Stimulated activated naive CD4-positive, alpha-beta T cell (primary cell): ENCODE data around the gene LY6G5B.

Experiments used
- DNase-seq, 6 experiments: peaks; one replicate each; lab custom pipeline; 2025; lab: John Stamatoyannopoulos, UW

Gene LY6G5B, protein sequence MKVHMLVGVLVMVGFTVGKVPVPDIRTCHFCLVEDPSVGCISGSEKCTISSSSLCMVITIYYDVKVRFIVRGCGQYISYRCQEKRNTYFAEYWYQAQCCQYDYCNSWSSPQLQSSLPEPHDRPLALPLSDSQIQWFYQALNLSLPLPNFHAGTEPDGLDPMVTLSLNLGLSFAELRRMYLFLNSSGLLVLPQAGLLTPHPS

DNA sequence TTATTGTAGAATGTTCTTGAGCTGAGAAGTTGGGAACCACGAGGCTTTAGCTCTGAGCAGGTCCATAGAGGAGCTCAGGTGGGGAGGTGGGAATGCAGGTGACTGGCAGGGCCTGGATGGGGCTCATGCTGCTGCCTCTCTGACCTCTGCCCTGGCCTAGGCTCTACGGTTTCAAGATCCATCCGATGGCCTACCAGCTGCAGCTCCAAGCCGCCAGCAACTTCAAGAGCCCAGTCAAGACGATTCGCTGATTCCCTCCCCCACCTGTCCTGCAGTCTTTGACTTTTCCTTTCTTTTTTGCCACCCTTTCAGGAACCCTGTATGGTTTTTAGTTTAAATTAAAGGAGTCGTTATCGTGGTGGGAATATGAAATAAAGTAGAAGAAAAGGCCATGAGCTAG, at the start of gene LY6G5B:
LY6G5B (plus strand) TSS at position 301 of the 400 bp plus-strand sequence. CDS start 975 bp downstream, outside the sequence.
- no peak for DNase-seq

DNA sequence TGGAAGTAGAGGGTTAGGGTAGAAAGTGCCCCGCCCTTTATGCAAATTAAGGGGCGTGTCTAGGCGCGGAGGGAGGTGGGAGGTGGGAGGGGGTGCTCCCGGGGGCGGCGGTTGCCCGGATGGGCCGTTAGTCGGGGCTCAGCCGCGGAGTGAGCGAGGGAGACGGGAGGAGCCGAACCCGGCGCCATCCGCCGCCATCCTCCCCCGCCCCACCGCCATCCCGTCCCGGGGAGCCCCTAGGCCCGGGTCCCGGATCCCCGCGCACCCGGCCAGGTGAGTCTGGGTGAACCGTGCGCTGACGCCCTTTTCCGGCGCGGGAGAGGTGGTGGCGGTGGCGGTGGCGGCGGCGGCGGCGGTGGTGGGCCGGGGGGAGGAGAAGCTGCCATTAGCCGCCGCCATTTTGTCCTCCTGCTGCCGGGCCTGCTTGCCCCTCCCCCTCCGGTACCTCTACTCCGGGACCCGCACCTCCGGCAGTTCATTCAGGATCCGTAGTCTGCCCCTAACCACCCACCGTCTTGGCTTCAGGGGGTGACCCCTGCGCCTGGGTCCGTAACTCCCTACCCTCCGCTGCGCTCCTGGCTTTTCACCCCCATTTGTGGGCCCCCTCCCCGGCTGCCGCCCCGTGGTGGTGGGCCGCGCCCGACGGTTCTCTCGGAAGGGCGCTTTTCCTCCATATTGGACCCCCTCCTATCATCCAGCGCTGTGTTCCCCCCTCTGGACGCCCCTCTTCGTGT, 49.0 kb upstream of the LY6G5B start, which contains the start of gene PRRC2A:
PRRC2A (plus strand) TSS at position 130 of the 734 bp plus-strand sequence. CDS start 2,075 bp downstream, outside the sequence.
- peak in 3 of 6 experiments; percentile 79 to 99 (median 97) for DNase-seq

DNA sequence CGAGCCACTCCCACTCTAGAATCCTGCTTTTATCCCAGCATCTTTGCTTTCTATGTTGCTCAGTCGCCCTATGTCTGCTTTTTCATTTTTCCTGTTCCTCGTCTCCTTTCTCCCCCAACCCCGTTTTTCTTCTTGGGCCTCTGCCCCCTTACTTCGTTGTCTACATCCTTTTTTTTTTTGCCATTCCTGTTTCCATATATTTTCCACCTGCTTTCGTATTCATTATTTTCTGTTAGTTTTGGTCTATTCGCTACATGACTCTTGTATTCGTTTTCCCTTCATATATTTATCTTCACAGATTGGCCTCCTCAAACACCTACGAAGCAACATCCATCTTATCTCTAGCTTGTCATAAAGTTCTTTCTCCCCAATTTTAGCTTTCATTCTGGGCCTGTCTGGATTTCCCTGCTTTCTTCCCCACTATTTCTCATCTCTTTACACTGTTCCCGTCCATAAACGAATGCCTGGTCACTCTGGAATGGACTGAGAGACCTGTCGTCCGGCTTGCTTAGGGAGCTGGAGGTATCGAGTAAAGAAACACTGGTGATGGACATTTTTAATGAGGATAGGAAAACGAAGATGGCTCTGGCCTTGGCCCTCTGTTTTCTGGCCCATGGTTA, 48.3 kb upstream of the LY6G5B start:
- peak in 1 of 6 experiments; percentile 29 for DNase-seq

DNA sequence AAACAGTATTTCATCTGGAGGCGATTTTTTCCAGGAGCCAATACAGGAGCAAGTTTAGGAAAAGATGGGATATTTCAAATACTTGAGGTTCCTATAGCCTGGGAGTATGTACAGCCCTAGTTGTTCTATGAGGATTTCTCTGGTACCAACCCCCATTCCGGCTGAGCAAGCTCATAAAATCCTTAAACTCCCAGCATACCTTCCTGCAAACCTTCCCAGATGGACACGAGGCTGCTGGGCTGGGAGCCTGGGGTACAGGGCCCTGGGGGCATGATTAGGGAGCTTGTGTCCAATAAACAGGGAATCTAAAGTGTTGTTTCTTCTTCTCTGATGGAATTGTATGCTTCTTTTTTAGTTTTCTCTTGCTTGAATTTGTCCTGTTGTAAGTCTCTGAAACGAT, 47.8 kb upstream of the LY6G5B start:
- DNase-seq, result no peak

DNA sequence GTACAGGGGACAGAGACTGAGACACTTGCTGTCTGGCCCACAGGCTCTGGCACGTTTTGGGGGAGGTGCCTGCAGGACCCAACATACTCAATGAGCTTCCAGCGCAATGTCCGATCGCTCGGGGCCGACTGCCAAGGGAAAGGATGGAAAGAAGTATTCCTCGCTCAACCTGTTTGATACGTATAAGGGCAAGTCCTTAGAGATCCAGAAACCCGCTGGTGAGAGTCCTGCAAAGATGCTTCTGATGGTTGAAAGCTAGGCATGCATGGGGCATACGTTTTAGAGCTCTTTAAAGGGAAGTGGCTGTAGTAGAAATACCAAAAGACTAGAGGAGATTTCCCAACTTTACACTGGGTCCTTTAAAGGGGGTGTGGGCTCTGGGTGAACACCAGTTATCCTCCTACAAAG, 47.1 kb upstream of the LY6G5B start:
- DNase-seq, result no peak

DNA sequence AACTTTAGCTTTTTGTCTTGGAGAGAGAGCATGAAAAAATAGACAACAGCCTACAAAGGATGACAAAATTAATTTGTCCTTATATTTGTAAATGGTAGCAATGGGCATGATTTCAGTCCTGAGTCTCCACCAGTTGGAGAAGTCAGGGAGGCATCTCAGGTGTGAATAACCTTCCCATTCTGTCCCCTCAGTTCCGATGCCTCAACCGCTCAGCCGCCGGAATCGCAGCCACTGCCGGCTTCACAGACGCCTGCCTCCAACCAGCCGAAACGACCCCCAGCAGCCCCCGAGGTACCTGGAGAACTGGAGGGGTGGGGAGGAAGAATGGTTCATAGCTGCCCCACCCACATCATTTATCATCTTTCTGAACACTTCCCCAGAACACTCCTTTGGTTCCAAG, 45.7 kb upstream of the LY6G5B start:
- no peak for DNase-seq

DNA sequence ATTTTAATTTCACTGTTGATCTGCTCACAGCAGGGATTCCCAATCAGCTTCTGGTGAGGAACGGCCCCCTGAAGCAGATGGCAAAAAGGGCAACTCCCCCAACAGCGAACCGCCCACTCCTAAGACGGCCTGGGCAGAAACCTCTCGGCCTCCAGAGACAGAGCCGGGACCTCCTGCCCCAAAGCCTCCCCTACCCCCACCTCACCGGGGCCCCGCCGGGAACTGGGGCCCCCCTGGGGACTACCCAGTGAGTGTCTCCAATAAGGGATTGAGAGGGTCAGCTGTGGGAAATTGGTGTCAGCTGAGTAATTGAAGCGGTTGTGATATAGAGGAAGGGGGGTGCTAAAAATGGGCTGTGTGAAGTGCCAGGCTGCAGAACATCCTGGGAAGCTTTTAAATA, 42.8 kb upstream of the LY6G5B start:
- no peak for DNase-seq

DNA sequence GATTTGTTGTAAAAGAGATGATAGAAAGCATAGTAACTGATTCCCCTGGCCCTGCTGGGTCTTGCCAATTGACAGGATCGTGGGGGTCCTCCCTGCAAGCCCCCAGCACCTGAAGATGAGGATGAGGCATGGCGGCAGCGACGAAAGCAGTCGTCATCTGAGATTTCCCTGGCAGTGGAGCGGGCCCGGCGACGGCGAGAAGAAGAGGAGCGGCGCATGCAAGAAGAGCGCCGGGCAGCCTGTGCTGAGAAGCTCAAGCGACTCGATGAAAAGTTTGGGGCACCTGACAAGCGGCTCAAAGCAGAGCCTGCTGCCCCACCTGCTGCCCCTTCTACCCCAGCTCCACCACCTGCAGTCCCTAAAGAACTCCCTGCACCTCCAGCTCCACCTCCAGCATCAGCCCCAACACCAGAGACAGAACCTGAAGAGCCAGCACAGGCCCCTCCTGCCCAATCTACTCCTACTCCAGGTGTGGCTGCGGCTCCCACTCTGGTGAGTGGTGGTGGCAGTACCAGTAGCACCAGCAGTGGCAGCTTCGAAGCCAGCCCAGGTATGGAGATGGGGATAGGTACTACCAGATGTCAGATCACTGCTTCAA, 42.0 kb upstream of the LY6G5B start:
- DNase-seq, result no peak

DNA sequence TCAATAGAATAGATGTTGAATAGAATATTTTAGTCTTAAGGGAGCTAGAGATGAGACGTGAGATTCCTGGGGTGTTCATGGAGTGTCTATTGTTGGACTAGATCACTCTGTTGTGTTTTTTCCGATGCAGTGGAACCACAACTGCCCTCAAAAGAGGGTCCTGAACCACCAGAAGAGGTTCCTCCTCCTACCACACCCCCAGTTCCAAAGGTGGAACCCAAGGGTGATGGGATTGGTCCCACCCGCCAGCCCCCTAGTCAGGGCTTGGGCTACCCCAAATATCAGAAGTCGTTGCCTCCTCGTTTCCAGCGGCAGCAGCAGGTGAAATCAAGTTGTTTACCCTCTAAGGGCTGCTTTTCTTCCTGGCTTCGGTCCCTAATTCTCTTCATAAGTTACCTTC, 40.8 kb upstream of the LY6G5B start:
- DNase-seq, result no peak

DNA sequence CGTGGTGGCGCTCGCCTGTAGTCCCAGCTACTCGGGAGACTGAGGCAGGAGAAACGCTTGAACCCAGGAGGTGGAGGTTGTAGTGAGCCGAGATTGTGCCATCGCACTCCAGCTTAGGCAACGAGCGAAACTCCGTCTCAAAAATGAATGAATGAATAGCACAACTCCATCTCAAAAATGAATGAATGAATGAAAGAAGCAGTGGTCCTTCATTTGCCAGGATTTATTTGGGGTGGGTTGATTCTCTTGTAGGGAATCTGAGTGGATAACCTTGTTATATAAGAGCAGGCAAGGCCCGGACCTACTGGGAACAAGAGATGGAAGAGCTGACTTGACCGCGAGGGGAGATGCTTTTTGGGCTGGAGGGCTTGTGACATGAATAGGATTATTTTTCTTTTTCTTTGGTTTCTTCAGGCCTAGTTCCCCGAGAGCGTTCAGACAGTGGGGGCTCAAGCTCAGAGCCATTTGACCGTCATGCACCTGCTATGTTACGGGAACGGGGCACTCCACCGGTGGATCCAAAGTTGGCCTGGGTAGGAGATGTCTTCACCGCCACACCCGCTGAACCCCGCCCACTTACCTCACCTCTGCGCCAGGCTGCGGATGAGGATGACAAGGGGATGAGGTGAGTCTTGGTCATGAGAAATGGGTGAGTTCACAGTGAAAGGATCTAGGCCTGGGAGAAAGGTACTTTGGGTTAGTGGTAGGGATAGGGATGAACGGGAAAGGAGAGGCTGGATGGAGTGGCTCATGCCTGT, 39.4 kb upstream of the LY6G5B start:
- DNase-seq, result no peak

DNA sequence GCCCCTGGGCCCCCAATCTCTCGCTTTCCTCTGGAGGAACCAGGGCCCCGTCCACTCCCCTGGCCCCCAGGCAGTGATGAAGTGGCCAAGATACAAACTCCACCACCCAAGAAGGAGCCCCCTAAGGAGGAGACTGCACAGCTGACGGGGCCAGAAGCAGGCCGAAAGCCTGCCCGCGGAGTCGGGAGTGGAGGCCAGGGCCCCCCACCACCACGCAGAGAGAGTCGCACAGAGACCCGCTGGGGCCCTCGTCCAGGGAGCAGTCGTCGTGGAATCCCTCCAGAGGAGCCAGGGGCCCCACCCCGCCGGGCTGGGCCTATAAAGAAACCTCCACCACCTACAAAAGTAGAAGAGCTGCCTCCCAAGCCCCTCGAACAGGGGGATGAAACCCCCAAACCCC, 38.6 kb upstream of the LY6G5B start:
- DNase-seq, result no peak

DNA sequence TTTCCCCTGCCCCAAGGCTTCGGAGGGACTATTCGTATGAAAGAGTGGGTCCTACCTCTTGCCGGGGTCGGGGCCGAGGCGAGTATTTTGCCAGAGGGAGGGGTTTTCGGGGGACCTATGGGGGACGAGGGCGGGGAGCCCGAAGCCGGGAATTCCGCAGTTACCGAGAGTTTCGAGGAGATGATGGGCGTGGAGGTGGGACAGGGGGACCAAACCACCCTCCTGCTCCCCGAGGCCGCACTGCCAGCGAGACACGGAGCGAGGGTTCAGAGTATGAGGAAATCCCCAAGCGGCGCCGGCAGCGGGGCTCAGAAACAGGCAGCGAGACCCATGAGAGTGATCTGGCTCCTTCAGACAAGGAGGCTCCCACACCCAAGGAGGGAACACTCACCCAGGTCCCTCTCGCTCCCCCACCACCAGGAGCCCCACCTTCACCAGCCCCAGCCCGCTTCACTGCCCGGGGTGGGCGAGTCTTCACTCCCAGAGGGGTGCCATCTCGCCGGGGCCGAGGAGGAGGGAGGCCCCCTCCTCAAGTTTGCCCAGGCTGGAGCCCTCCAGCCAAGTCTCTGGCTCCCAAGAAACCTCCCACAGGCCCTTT, 38.0 kb upstream of the LY6G5B start:
- DNase-seq, result no peak

DNA sequence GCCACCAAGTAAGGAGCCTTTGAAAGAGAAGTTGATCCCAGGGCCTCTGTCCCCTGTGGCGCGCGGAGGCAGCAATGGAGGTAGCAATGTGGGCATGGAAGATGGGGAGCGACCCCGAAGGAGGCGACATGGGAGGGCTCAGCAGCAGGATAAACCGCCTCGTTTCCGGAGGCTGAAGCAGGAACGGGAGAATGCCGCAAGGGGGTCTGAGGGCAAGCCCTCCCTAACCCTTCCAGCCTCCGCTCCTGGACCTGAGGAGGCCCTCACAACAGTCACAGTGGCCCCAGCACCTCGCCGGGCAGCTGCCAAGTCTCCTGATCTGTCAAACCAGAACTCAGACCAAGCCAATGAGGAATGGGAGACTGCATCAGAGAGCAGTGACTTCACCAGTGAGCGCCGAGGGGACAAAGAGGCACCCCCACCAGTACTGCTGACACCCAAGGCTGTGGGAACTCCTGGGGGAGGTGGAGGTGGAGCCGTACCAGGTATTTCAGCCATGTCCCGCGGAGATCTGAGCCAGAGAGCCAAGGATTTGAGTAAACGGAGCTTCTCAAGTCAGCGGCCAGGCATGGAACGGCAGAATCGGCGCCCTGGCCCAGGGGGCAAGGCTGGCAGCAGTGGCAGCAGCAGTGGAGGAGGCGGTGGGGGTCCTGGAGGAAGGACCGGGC, 37.4 kb upstream of the LY6G5B start:
- no peak for DNase-seq

DNA sequence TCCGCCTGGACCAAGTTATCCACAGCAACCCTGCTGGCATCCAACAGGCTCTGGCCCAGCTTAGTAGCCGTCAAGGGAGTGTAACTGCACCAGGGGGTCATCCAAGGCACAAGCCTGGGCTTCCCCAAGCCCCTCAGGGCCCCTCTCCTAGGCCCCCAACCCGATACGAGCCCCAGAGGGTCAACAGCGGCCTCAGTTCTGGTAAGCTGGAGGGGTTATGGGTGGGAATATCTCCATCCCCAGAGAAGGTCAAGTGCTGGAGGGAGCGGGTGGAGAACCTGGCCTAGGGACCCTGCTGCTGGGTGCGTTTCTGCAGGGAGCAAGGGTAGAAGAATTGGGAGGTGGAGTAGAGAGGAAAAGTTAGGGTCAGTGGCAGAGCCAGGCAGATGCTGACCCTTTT, 36.3 kb upstream of the LY6G5B start:
- no peak for DNase-seq

DNA sequence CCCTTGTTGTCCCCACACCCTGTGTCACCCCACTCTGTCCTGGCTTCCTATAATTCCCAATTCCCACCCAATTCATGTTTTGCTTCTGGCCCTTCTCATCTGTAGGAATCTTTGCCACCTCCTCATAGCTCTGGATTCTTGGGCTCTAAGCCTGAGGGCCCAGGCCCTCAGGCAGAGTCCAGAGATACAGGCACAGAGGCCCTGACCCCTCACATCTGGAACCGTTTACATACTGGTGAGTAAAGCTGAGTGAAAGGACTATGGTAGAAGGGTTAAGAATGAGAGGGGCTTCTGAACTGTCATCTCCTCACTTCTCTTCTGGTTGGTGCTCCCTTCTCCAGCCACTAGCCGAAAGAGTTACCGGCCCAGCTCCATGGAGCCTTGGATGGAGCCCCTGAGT, 35.6 kb upstream of the LY6G5B start:
- DNase-seq, result no peak

DNA sequence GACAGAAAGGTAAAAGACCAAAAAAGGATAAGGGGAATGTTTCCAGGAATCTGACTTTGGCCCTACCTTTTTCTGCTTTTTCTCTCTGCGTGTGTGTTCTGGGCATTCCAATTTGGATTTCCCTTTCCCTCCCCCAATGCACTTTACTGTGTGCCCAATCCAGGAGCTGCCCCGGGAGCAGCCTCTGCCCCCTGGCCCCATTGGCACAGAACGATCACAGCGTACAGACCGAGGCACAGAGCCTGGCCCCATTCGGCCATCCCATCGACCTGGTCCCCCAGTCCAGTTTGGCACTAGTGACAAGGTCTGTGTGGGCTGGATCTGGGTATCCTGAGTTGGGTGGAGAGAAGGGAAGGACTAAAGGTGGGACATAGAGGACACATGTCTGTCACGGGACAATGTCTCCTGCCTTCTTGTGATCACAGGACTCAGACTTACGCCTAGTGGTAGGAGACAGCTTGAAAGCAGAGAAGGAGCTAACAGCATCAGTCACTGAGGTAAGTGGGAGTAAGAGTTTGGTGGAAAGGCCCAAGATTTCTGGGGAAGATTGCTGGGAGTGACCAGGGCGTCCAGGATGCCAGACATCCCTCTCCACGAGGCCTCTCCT, 34.7 kb upstream of the LY6G5B start:
- DNase-seq, result no peak

DNA sequence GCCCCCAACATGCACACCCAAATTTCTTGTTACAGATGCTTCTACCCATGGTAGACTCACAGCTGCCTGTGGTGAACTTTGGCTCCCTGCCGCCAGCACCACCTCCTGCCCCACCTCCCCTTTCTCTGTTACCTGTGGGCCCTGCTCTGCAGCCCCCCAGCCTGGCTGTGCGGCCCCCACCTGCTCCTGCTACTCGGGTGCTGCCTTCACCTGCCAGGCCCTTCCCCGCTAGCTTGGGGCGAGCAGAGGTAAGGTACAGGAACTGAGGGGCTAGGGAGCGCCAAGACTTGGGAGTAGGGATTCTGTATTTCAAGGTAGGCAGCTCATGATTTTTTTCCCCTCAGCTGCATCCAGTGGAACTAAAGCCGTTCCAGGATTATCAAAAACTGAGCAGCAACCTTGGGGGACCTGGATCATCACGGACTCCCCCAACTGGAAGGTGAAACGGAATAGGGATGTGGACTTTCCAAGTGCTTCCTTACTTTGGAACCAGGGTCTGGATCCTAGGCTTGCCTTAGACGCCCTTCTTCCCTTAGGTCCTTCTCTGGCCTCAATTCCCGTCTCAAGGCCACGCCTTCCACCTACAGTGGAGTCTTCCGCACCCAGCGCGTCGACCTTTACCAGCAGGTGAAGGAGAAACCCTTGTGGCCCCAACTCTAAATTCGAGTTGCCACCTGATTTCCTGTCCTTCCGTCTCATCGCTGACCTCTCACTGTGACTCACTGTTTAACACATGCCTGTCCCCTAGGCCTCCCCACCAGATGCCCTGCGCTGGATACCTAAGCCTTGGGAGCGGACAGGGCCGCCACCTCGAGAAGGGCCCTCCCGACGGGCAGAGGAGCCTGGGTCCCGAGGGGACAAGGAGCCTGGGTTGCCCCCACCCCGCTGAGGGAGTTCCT, 32.8 kb upstream of the LY6G5B start:
- no peak for DNase-seq

DNA sequence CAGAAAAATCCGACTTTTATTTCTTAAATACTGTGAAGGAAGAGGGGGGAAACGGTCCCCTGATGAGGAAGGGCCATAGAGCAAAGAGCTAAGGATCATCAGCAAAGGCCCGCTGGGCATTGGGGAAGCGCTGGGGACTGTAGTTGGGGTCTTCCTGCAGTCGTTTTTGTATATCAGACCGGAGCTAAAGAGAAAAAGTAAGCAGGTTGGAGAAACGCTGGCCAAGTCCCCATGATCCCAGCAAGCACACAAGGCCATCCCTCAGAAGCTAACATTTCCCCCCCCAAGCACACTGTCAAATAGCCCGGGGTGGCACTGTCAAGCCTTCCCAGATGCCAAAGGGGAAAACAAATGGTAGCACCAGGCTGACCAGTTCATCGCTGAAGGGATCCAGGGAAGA, 30.7 kb upstream of the LY6G5B start:
- no peak for DNase-seq

DNA sequence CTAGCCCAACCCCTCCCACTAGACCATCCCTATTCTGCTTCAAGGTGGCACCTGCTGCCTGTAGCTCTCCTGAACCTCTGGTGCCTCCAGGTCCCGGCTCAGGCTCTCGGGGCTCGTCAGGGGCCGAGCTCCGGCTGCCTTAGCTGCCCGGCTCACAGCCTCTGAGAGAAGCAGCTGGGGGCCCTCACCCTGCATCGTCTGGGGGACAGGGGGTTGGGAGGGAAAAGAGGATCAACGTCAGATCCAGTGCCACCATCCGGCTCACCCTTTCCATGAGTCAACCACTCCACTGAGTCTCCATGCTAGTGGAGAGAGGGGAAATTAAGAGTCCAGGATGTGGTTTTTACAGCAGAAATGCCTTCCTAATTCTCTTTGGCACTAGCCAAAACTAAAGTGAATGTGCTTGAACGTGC, 30.3 kb upstream of the LY6G5B start:
- DNase-seq, result no peak

DNA sequence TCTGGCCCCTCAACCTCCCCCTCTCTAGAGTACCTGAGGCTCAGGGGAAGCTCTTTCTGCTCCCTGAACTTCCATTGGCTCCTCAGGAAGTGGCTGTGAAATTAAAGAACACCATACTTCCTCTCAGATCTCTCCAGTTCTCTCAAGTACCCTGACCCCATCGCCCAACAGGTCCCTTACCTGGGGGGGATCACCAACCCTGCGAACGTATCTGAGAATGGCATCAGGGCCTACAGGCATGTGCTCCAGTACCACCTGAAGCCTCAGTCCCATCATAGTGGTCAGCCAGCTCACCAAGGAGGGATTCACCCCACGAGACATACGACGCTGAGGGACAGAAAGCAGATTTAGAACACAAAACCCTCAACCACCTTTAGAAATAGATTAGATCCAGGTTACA, 29.2 kb upstream of the LY6G5B start:
- no peak for DNase-seq
